Neural crest cell (in vitro differentiated cells): ENCODE measurements around the gene LPAR3. TPM values are rescaled to one million over a fixed set of nuclear protein-coding genes. Genes with fewer than 3 reads are reported as not detected.
A peak's percentile ranks its signal among the peaks of the same experiment; 100 is the strongest.

Source experiments
- DNase-seq: peaks from one replicate; pipeline ENCODE4 v3.0.0; 2021; ENCODE audit warnings: low read depth, mixed read lengths, low spot score
- H3K27ac Mint-ChIP-seq: one replicate; pipeline ENCODE4 v1.8.0; 2021; ENCODE audit warnings: mild to moderate bottlenecking, mixed read lengths; ENCODE audit not compliant: unreplicated experiment
- H3K27me3 Mint-ChIP-seq: 2 replicates; pipeline ENCODE4 v1.8.0; 2021; ENCODE audit warnings: low read depth, mild to moderate bottlenecking, mixed read lengths
- H3K36me3 Mint-ChIP-seq: 2 replicates; pipeline ENCODE4 v1.8.0; 2021; ENCODE audit warnings: low read depth, mild to moderate bottlenecking, mixed read lengths
- H3K4me1 Mint-ChIP-seq: 2 replicates; pipeline ENCODE4 v1.8.0; 2021; ENCODE audit warnings: mixed read lengths
- H3K4me3 Mint-ChIP-seq: one replicate; pipeline ENCODE4 v1.8.0; 2021; ENCODE audit warnings: mild to moderate bottlenecking, mixed read lengths
- H3K9me3 Mint-ChIP-seq: 2 replicates; pipeline ENCODE4 v1.8.0; 2021; ENCODE audit warnings: mixed read lengths
- CTCF ChIP-seq: fragments of 200-600 bp; sonication (generic); conservative IDR thresholded peaks from 2 replicates; pipeline ENCODE4 v1.5.0; 2021; ENCODE audit warnings: antibody characterized with exemption, mild to moderate bottlenecking
- total RNA-seq: library from RNA; stranded (reverse); gene quantifications from 2 replicates; pipeline ENCODE4 v1.2.1, GENCODE V29; 2021

Gene LPAR3
- total RNA-seq, 1 donor from 2014 or later, result 1.3 TPM

DNA sequence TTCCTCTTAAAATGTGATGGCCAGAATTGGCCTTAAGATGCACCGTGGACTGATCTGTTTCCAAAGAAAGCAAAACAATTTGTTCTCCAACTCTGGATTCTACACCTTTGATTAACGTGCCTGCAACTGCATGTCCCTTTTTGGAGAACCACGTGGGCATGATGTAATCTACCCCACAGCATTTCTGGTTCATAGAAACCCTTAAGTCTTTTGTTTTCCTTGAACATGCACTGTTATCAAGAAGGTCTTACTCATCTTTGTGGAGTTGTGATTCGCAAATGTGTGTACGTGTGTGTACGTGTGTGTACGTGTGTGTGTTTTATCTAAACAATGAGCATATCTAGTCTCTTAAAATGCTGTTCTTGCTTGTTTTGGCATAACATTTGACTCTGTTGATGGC is 57.8 kb downstream of the LPAR3 start:
- Mint-ChIP-seq H3K27ac (no peak overlapping the region), H3K36me3 (no peaks in the 10 kb centered on the region), H3K9me3 (no peaks in the 10 kb centered on the region), H3K4me1 (no peaks in the 10 kb centered on the region), H3K4me3 (no peak overlapping the region), H3K27me3 (no peaks in the 10 kb centered on the region)
- no peak for DNase-seq
- no peak for TF ChIP-seq CTCF

DNA sequence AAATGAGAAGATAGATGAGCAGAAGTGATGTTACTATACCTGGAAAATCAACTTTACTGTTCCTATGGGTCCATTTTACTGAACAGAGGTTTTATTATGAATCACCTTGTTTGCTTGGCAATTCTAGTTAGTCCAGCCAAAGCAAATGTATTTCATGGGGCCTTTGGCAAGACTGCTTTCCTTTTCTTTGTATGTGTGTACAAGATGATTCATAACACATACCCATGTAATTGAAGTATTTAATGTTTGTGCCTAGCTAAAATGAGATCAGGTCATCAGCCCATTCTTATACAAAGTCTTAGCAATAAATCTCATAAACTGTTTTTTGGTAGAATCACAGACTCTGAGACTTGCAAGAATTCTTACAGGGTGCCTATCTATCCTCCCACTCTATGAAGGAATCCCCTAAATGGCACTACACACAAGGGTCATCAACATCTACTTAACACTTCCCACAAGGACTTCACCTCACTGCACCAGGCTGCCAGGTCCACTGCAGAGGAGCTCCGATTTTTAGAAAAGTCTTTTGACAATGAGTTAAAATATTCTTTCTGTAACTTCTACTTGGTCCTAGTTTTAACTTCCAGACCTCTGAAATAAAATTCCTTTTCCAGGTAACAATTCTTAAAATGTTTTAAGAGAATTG is 58.5 kb downstream of the LPAR3 start:
- no peak overlapping the region for H3K4me3 Mint-ChIP-seq
- no peaks in the 10 kb centered on the region for H3K9me3 Mint-ChIP-seq
- TF ChIP-seq CTCF, result no peak
- no peaks in the 10 kb centered on the region for H3K4me1 Mint-ChIP-seq
- no peak overlapping the region for H3K27ac Mint-ChIP-seq
- no peaks in the 10 kb centered on the region for H3K27me3 Mint-ChIP-seq
- no peaks in the 10 kb centered on the region for H3K36me3 Mint-ChIP-seq
- no peak for DNase-seq

- H3K9me3 Mint-ChIP-seq, result no peaks in the 10 kb centered on the region
- no peak overlapping the region for H3K4me3 Mint-ChIP-seq
- no peak for TF ChIP-seq CTCF
- H3K27ac Mint-ChIP-seq, result no peak overlapping the region
- H3K36me3 Mint-ChIP-seq, result no peaks in the 10 kb centered on the region
- no peak for DNase-seq
- H3K4me1 Mint-ChIP-seq, result peaks cover 5% of the 10 kb centered on the region
- H3K27me3 Mint-ChIP-seq, result no peaks in the 10 kb centered on the region
Measured at GRCh38 chr1:84833194-84833593, 59.8 kb downstream of the LPAR3 start.

DNA sequence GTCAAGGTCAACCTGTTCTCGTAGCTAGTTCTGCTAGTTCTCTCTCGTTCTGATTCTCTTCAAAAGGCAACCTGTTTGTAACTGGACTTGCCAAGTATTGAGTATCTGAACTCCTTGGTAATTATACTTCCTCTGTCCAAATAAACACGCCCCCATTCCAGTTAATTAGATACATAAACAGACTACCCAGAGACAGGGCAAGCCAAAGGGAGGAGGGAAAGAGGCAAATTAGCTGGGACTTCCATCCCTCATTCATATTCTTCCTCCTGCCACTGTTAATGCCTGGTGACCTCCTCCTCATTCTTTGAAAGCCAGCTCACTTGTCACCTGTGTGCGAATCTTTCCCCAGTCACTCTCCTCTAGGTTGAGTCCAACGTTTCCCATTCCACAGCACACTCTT is 62.9 kb downstream of the LPAR3 start:
- no peak for TF ChIP-seq CTCF
- Mint-ChIP-seq H3K9me3 (no peaks in the 10 kb centered on the region), H3K36me3 (no peaks in the 10 kb centered on the region), H3K4me1 (peaks cover 5% of the 10 kb centered on the region), H3K27ac (no peak overlapping the region), H3K27me3 (no peaks in the 10 kb centered on the region), H3K4me3 (no peak overlapping the region)
- DNase-seq, result no peak

DNA sequence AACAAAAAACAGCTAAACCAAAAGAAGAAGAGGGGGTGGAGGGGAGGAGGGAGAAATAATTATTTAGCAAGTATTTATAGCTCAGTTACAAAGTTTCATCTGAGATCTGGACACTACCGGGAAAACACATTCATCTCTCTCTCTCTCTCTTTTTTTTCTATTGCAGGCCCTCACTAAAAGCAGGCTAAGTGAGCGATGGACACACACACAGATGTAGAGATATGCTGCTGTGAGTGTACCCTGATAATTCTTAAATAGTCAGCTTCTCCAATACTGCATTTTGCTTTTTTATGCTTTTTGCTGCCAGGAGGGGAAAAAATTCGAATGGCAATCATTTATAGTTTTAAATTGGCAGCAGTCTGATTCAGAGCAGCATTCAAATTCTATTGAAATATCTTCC is 65.0 kb downstream of the LPAR3 start:
- H3K4me3 Mint-ChIP-seq, result no peak overlapping the region
- no peaks in the 10 kb centered on the region for H3K27me3 Mint-ChIP-seq
- H3K27ac Mint-ChIP-seq, result peak overlapping the region; percentile 60
- H3K36me3 Mint-ChIP-seq, result no peaks in the 10 kb centered on the region
- H3K9me3 Mint-ChIP-seq, result no peaks in the 10 kb centered on the region
- H3K4me1 Mint-ChIP-seq, result peaks cover 5% of the 10 kb centered on the region
- TF ChIP-seq CTCF, result no peak
- no peak for DNase-seq
